ENCODE measurements around the gene TMEM205. TPM values are rescaled to one million over a fixed set of nuclear protein-coding genes. Genes with fewer than 3 reads are reported as not detected.
"Not testable (repeated sequence)": the region's sequence is repeated elsewhere in the genome, so short reads cannot be mapped to it uniquely, and the experiment has no call there.

The TMEM205 gene
- total RNA-seq, result 10 to 100 TPM; 35.8 to 54.3 TPM

DNA sequence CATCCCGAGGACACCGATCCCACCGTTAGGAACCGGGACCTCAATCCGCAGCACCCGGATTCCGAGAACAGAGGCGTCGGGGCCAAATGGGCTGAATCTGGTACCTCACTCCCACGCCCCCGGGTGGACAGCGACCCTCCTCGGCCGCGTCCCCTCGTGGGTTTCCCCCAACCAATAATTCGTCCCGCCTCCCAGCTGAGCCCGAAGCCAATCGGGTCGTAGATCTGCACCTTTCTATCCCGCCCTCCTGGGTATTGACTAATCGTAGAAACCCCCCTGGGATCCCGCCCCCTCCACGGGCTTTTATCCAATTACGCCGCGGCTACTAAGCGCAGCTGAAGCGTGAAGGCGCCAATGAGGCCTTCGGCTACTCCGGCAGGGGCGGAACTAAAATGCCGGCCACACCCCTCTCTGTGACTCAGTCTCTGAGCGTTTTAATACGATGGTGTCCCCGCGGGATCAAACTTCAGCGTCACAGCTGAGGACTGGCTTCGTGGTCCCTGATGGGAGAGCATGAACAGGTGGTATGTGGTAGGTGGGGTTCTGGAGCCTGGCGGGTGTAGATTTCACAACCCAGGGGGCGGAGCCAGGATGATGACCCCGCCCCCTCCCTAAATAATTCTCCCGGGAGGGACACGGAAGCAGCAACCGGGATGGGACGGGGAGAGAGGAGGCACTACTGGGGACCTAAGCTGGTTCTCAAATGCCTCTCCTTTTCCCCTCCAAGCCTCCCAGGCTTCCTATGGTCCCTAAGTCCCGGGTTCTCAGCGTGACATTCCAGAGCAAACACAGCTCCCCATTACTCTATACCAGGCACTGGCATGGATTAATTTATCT lies at the start of gene TMEM205, which contains the start of gene CCDC159:
Gene TMEM205 (minus strand): TSS at position 165 of the 837 bp plus-strand sequence. CDS start 649 bp downstream, outside the sequence.
Gene CCDC159 (plus strand): TSS at position 416 of the 837 bp plus-strand sequence. CDS start 88 bp downstream, at position 504.
- H3K9me3 Mint-ChIP-seq, result no peaks in the 10 kb centered on the region
- H3K27me3 Mint-ChIP-seq, result no peaks in the 10 kb centered on the region
- H3K36me3 Mint-ChIP-seq, result no peaks in the 10 kb centered on the region
- H3K27ac Mint-ChIP-seq, result peak within 1 kb of the TSS; percentile 93 to 99
- H3K4me1 Mint-ChIP-seq (ENCODE audit: low read depth in 2 of 2), result peaks cover 24 to 26% of the 10 kb centered on the region in 2 donors
- ATAC-seq, result peak; percentile 97 to 98
- peak within 1 kb of the TSS; percentile 97 for H3K4me3 Mint-ChIP-seq
- DNase-seq (ENCODE audit: low spot score), result peak; percentile 99

DNA sequence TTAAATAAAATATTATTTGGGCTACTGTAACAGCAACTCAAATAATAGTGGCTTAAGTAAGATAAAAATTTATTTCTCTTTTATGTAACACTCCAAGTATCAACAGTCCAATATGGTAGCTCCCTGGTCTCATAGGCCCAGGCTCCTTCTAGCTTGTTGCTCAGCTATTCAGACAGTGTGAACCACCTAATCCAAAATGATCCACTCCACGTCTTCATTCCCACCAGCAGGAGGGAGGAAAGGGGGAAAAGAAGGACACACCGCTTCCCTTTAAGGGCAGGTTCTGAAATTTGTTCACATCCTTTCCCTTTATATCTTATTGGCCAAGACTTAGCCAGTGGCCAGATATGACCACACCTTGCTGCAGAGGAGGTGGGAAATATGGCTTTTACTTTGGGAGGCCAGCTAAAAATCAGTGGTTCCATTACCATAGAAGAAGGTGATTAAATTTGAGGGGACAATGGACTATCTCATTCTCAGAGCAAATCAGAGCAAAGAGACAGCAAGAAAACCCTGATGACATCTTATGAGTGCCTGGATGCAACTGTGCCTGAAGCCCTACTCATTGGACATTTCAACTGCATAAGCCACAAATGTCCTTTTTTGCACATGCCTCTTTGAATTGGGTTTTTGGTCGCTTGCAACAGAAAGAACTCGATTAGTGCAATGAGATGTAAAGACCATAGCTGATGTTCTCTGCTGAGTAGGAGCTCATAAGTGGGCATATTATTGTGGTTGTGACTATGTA lies 45.0 kb upstream of the TMEM205 start:
- Mint-ChIP-seq H3K27ac (no peak overlapping the region), H3K4me3 (no peak overlapping the region), H3K9me3 (no peaks in the 10 kb centered on the region), H3K36me3 (no peaks in the 10 kb centered on the region), H3K4me1 (ENCODE audit: low read depth in 2 of 2) (no peaks in the 10 kb centered on the region), H3K27me3 (peaks cover 5 to 13% of the 10 kb centered on the region in 2 donors)
- no peak for ATAC-seq
- DNase-seq (ENCODE audit: low spot score), result no peak

DNA sequence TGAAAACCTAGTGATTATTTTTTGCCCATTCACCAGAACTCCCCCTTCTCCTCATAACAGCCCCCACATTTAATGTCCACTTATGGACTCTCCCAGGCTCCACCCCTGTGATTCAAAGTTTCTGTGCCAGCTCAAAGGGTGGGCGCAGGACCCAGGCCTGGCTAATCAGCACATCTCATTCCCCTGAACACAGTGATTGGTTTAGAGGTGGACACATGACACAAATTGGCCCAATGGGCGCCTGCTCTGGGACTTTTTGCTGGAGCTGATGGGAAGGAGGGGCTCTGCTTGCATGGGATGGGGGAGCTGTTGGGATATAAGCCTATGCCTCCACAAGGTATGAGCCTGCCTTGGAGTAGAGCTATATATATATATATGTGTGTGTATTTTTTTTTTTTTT lies 44.3 kb upstream of the TMEM205 start:
- Mint-ChIP-seq H3K27me3 (peaks cover 4 to 10% of the 10 kb centered on the region in 2 donors), H3K4me1 (ENCODE audit: low read depth in 2 of 2) (no peaks in the 10 kb centered on the region), H3K4me3 (no peak overlapping the region), H3K9me3 (no peaks in the 10 kb centered on the region), H3K27ac (no peak overlapping the region), H3K36me3 (no peaks in the 10 kb centered on the region)
- DNase-seq (ENCODE audit: low spot score) (no peak), ATAC-seq (no peak)

DNA sequence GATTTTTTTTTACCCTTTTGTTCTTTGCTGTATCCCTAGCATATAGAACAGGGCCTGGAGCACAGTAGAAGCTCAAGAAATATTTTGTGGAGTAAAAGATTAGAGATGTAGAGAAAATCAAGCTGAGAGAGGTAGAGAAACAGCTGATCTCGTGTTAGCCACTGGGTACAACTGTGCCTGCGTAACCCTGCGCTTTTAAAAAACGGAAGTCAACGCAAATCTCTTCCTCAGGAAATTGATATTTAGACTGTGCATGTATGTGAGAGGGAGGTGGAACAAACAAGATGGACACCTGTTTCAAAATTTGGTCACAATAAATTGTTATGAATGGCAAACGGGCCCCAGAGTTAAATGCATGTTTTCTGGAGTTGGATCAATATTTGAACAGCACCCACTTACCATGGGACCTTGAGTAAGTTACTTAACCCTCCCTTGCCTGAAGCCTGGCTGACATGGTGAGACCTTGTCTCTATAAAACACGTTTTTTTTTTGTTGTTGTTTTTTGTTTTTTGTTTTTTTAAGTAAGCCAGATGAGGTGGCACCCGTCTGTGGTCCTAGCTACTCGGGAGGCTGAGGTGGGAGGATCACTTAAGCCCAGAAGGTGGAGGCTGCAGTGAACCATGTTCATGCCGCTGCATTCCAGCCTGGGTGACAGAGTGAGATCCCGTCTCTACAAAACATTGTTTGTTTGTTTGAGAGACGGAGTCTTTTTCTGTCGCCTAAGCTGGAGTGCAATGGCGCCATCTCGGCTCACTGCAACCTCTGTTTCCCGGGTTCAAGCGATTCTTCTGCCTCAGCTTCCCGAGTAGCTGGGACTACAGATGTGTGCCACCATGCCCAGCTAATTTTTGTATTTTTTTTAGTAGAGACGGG lies 41.3 kb upstream of the TMEM205 start:
- no peak overlapping the region for H3K27ac Mint-ChIP-seq
- ATAC-seq (no peak), DNase-seq (ENCODE audit: low spot score) (no peak)
- H3K27me3 Mint-ChIP-seq, result no peaks in the 10 kb centered on the region
- H3K4me3 Mint-ChIP-seq, result no peak overlapping the region
- H3K9me3 Mint-ChIP-seq, result no peaks in the 10 kb centered on the region
- H3K4me1 Mint-ChIP-seq (ENCODE audit: low read depth in 2 of 2), result peaks cover 6 to 7% of the 10 kb centered on the region in 2 donors
- H3K36me3 Mint-ChIP-seq, result no peaks in the 10 kb centered on the region

DNA sequence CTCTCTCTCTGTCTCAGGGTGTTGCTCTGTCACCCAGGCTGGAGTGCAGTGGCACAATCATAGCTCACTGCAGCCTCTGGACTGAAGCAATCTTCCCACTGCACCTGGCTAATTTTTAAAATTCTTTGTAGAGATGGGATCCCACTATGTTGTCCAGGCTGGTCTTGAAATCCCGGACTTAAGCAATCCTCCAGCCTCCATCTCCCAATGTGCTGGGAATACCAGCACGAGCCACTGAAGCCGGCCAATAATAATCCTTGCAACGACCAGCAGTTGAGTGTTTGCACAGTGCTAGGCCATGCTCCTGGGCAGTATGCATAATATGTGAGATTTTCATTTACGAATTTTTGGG lies 38.7 kb upstream of the TMEM205 start:
- no peak for DNase-seq (ENCODE audit: low spot score)
- Mint-ChIP-seq H3K27me3 (no peaks in the 10 kb centered on the region), H3K4me3 (no peak overlapping the region), H3K9me3 (no peaks in the 10 kb centered on the region), H3K36me3 (no peaks in the 10 kb centered on the region), H3K4me1 (ENCODE audit: low read depth in 2 of 2) (peaks cover 23% of the 10 kb centered on the region in 2 donors), H3K27ac (no peak overlapping the region)
- no peak for ATAC-seq

DNA sequence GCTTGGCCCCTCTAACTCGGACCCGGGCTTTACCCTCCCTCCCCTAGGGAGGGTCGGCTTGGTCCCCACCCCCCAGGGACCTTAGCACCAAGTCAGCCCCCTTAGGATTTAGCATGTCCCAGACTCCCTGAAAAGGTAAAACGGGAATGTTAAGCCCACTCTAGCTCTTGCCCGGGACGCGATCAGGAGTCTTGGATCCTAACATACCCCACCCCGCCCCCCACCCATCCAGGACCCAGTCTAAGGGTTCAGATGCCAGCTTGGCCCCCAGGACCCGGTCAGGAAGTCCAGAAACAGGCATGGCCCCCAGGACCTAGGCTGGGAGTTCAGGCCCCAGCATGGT lies 37.6 kb upstream of the TMEM205 start:
- Mint-ChIP-seq H3K4me1 (ENCODE audit: low read depth in 2 of 2) (peaks cover 23 to 24% of the 10 kb centered on the region in 2 donors), H3K9me3 (no peaks in the 10 kb centered on the region), H3K36me3 (no peaks in the 10 kb centered on the region), H3K27ac (no peak overlapping the region), H3K27me3 (no peaks in the 10 kb centered on the region), H3K4me3 (no peak overlapping the region)
- DNase-seq (ENCODE audit: low spot score), result no peak
- ATAC-seq, result no peak

DNA sequence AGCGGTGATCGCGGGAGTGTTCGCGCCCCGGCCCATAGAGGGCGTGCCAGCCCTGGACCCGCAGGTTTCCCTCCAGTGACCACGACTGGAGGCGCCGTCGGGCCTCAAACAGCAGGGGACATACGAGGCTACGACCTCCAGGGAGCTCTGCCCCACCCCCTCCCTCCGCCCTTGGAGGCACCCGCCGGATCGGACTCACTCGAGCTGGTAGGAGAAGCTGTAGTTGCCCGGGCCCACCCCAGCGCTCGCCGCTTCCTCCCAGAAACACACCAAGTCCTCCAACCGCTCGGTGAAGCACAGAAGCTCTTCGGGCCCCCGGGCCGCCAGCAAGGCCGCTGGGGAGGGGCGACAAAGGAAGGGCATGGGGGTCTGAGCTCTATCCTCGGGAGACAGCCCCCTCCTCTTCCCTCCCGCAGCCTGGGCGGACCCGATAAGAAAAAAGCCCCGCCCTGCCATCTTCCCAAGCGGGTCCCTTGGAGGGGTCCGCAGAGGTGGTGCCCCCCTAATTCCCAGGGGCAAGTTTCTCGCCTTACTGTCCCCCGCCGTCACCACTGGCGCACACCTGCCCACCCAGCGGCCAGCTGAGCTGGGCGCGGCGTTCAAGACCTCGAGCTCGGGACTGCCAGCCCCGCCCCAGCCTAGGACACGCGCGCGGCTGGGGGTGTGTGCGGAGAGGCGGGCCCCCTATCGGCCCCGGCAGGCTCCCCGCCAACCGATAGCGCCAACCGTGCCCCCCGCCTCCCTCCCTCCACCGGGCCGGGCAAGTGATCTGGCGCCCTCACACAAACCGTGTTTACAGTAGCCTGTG lies 37.0 kb upstream of the TMEM205 start:
- DNase-seq (ENCODE audit: low spot score) (no peak), ATAC-seq (no peak)
- Mint-ChIP-seq H3K36me3 (no peaks in the 10 kb centered on the region), H3K4me1 (ENCODE audit: low read depth in 2 of 2) (peaks cover 23 to 24% of the 10 kb centered on the region in 2 donors), H3K27me3 (no peaks in the 10 kb centered on the region), H3K9me3 (no peaks in the 10 kb centered on the region), H3K27ac (peak overlapping the region in 1 of 2 donors; percentile 43), H3K4me3 (peak overlapping the region; percentile 69)

DNA sequence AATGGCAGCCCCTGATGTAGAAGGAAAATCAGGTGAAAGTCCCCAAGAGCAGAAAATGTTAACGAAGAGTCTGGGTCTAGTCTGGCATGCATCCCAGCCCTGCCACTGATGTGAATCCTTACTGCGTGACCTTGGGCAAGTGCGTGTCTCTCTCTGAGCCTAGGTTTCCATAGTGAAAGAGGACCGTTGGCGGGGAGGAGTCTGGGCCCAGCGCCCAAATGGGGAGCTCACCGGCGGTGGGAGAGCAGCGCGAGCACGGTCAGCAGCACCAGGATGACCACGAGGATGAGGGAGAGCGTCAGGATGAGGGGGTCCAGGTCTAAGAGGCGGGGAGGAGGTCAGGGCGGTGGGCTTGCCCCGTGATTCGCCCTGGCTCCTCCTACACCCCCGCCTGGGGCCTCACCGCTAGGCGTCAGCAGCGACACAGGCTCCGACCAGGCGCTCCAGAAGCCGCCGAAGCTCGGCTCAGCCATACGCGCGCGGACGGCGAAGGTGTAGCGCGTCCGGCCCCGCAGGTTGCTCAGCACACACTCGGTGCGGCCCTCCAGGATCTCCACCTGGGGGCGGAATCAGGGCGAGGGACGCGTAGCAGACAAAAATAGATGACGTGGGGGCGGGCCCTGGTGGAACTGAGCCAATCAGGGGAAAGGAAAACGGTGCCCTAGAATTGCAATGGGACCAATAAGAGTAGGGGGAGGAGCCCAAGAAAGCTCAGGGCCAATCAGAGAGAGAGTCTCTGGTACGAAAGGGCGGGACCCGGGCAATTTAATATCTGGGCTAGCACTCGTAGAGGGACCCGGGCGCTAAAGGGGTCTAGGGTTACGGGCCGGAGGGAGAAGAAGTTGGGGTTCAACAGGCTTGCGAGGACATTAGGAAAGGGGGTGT lies 34.8 kb upstream of the TMEM205 start:
- peak overlapping the region; percentile 92 for H3K4me3 Mint-ChIP-seq
- peaks cover 28 to 33% of the 10 kb centered on the region in 2 donors for H3K4me1 Mint-ChIP-seq (ENCODE audit: low read depth in 2 of 2)
- ATAC-seq (peak; percentile 91 to 93), DNase-seq (ENCODE audit: low spot score) (peak; percentile 96)
- H3K9me3 Mint-ChIP-seq, result no peaks in the 10 kb centered on the region
- H3K27ac Mint-ChIP-seq, result peak overlapping the region; percentile 89 to 90
- H3K27me3 Mint-ChIP-seq, result no peaks in the 10 kb centered on the region
- peaks cover 5% of the 10 kb centered on the region for H3K36me3 Mint-ChIP-seq

DNA sequence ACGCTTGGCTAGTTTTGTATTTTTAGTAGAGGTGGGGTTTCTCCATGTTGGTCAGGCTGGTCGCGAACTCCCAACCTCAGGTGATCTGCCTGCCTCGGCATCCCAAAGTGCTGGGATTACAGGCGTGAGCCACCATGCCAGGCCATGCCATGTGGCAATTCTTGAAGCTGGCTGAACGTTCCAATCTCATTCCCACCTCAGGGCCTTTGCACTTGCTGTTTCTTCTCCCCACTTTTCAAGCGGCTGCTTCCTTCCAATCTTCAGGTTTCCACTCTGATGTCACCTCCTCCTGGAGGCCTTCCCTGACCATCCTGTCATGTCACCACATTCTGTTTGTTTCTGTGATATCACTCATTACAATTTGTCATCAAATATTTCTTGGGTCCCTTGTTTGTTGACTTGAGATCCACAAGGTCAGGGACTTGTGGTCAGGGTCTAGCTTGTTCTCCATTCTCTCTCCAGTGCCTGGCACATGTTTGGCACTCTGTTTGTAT lies 33.8 kb upstream of the TMEM205 start:
- ATAC-seq (no peak), DNase-seq (ENCODE audit: low spot score) (no peak)
- H3K27me3 Mint-ChIP-seq, result no peaks in the 10 kb centered on the region
- peaks cover 5% of the 10 kb centered on the region for H3K36me3 Mint-ChIP-seq
- peaks cover 33 to 34% of the 10 kb centered on the region in 2 donors for H3K4me1 Mint-ChIP-seq (ENCODE audit: low read depth in 2 of 2)
- peak overlapping the region; percentile 92 for H3K4me3 Mint-ChIP-seq
- H3K27ac Mint-ChIP-seq, result peak overlapping the region; percentile 89 to 90
- H3K9me3 Mint-ChIP-seq, result no peaks in the 10 kb centered on the region

DNA sequence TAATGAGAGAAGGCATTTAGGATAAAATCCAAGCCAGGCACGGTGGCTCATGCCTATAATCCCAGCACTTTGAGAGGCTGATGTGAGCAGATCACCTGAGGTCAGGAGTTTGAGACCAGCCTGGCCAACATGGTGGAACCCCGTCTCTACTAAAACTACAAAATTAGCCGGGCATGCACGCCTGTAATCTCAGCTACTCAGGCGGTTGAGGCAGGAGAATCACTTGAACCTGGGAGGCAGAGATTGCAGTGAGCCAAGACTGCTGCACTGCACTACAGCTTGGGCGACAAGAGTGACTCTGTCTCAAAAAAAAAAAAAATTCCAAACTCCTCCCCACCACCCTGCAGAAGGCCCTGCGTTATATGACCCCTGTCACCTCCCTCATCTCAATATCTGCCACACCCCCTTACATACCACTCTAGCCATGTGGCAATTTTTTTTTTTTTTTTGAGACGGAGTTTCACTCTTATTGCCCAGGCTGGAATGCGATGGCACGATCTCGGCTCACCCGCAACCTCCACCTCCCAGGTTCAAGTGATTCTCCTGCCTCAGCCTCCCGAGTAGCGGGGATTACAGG lies 33.3 kb upstream of the TMEM205 start:
- H3K27ac Mint-ChIP-seq, result not testable (repeated sequence)
- H3K4me1 Mint-ChIP-seq (ENCODE audit: low read depth in 2 of 2), result peaks cover 30 to 33% of the 10 kb centered on the region in 2 donors
- DNase-seq (ENCODE audit: low spot score), result peak; percentile 35

DNA sequence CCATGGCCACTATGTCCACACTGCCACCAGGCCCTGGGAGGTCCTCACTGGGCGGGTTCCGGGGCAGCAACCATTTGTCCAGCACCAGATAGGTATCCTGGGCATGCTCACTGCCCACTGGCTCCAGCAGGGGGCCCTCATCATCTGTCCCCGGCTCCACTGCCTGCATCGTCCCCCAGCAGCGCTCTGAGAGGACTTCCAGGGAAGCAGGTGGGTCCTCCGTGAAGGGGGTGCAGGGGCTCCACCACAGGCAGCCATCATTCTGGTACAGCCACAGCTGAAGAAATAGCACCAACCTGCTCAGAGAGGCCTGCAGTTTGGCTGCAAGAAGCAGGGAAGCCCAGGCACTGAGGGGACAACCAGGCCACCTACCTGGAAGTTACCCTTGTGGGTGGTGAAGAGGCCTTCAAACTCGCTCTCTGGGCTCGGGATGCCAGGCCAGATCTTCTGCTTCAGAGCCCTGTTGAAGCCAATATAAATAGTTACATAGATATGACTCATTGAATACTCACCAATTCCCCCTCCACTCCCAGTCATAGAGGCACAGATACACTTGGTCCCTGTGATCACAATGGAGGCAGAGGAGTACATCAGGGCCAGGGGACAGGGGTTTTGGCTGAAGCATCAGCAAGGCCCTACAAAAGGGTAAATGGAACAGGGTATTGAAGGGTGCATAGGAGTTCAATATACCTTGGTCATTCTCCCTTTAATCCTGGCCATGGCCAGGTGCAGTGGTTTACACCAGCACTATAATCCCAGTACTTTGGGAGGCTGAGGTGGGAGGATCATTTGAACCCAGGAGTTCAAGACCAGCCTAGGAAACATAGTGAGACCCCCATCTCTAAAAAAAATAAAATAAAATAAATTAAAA lies 32.5 kb upstream of the TMEM205 start:
- Mint-ChIP-seq H3K9me3 (no peaks in the 10 kb centered on the region), H3K4me1 (ENCODE audit: low read depth in 2 of 2) (peaks cover 30 to 33% of the 10 kb centered on the region in 2 donors), H3K27me3 (no peaks in the 10 kb centered on the region), H3K4me3 (peak overlapping the region; percentile 11), H3K27ac (no peak overlapping the region), H3K36me3 (peaks cover 5% of the 10 kb centered on the region)
- ATAC-seq, result no peak
- DNase-seq (ENCODE audit: low spot score), result no peak

More for the DNA sequence above, 33.3 kb upstream of the TMEM205 start:
- H3K27me3 Mint-ChIP-seq, H3K4me3 Mint-ChIP-seq, H3K36me3 Mint-ChIP-seq, H3K9me3 Mint-ChIP-seq, ATAC-seq: not testable (repeated sequence)
